GM10847 (cell line): Measurements from ENCODE around the gene KLF7.

ENCODE experiments used
- POLR2A ChIP-seq: IDR thresholded peaks from 2 replicates; pipeline ENCODE4 v1.6.1; 2011; ENCODE audit not compliant: insufficient read length; ENCODE audit errors: extremely low read depth

KLF7 gene

GRCh38 chr2:207061181-207061580 is 104.6 kb downstream of the KLF7 start:
- TF ChIP-seq POLR2A = no peak

- no peak for TF ChIP-seq POLR2A
Observed at GRCh38 chr2:207055257-207055656, 110.5 kb downstream of the KLF7 start.

- no peak for TF ChIP-seq POLR2A
Observed at GRCh38 chr2:207054521-207054920, 111.2 kb downstream of the KLF7 start.

- no peak for TF ChIP-seq POLR2A
Observed at GRCh38 chr2:207051385-207051965, 114.3 kb downstream of the KLF7 start.

- no peak for TF ChIP-seq POLR2A
Observed at GRCh38 chr2:207049122-207049521, 116.6 kb downstream of the KLF7 start.

- TF ChIP-seq POLR2A = no peak
Observed at GRCh38 chr2:207048416-207048815, 117.3 kb downstream of the KLF7 start.

- no peak for TF ChIP-seq POLR2A
Observed at GRCh38 chr2:207046724-207047123, 119.0 kb downstream of the KLF7 start.

GRCh38 chr2:207045531-207045930 is 120.2 kb downstream of the KLF7 start:
- no peak for TF ChIP-seq POLR2A

- TF ChIP-seq POLR2A = no peak
Observed at GRCh38 chr2:207044379-207045362, 121.1 kb downstream of the KLF7 start.

- TF ChIP-seq POLR2A = no peak
Observed at GRCh38 chr2:207042841-207043240, 122.9 kb downstream of the KLF7 start.

- TF ChIP-seq POLR2A = no peak
Observed at GRCh38 chr2:207041786-207042554, 123.8 kb downstream of the KLF7 start.

GRCh38 chr2:207041279-207041678 is 124.5 kb downstream of the KLF7 start:
- no peak for TF ChIP-seq POLR2A

GRCh38 chr2:207040696-207041095 is 125.1 kb downstream of the KLF7 start:
- TF ChIP-seq POLR2A = no peak

- no peak for TF ChIP-seq POLR2A
Observed at GRCh38 chr2:207039225-207039624, 126.5 kb downstream of the KLF7 start.

- no peak for TF ChIP-seq POLR2A
Observed at GRCh38 chr2:207038299-207038698, 127.4 kb downstream of the KLF7 start.

GRCh38 chr2:207037896-207038295 is 127.9 kb downstream of the KLF7 start:
- TF ChIP-seq POLR2A = no peak
